Measurements from ENCODE around the gene EIPR1.
"Not testable (repeated sequence)": the region's sequence is repeated elsewhere in the genome, so short reads cannot be mapped to it uniquely, and the experiment has no call there.

EIPR1 gene

GRCh38 chr2:3211256-3212060 lies 166.2 kb downstream of the EIPR1 start:
- no peak for DNase-seq (ENCODE audit: low spot score)

GRCh38 chr2:3210257-3210656 lies 167.4 kb downstream of the EIPR1 start:
- no peak for DNase-seq (ENCODE audit: low spot score)

- DNase-seq (ENCODE audit: low spot score): no peak
Observed at GRCh38 chr2:3209258-3209657, 168.4 kb downstream of the EIPR1 start.

- DNase-seq (ENCODE audit: low spot score): no peak
Observed at GRCh38 chr2:3208591-3208990, 169.0 kb downstream of the EIPR1 start.

- DNase-seq (ENCODE audit: low spot score): no peak
Observed at GRCh38 chr2:3208179-3208578, 169.4 kb downstream of the EIPR1 start.

GRCh38 chr2:3207091-3207491 lies 170.5 kb downstream of the EIPR1 start:
- DNase-seq (ENCODE audit: low spot score): no peak

GRCh38 chr2:3205845-3206244 lies 171.8 kb downstream of the EIPR1 start:
- no peak for DNase-seq (ENCODE audit: low spot score)

GRCh38 chr2:3204031-3204821 lies 173.4 kb downstream of the EIPR1 start:
- DNase-seq (ENCODE audit: low spot score): no peak

GRCh38 chr2:3203497-3204019 lies 174.1 kb downstream of the EIPR1 start:
- no peak for DNase-seq (ENCODE audit: low spot score)

- no peak for DNase-seq (ENCODE audit: low spot score)
Observed at GRCh38 chr2:3202926-3203325, 174.7 kb downstream of the EIPR1 start.

GRCh38 chr2:3201281-3201680 lies 176.3 kb downstream of the EIPR1 start:
- no peak for DNase-seq (ENCODE audit: low spot score)

- DNase-seq (ENCODE audit: low spot score): no peak
Observed at GRCh38 chr2:3200420-3200939, 177.1 kb downstream of the EIPR1 start.

- no peak for DNase-seq (ENCODE audit: low spot score)
Observed at GRCh38 chr2:3199627-3200345, 177.8 kb downstream of the EIPR1 start.

- DNase-seq (ENCODE audit: low spot score): not testable (repeated sequence)
Observed at GRCh38 chr2:3198671-3199192, 178.9 kb downstream of the EIPR1 start.

GRCh38 chr2:3198119-3198518 lies 179.5 kb downstream of the EIPR1 start:
- DNase-seq (ENCODE audit: low spot score): no peak

- DNase-seq (ENCODE audit: low spot score): no peak
Observed at GRCh38 chr2:3197308-3197707, 180.3 kb downstream of the EIPR1 start.

GRCh38 chr2:3196716-3197115 lies 180.9 kb downstream of the EIPR1 start:
- DNase-seq (ENCODE audit: low spot score): no peak

GRCh38 chr2:3195641-3196476 lies 181.8 kb downstream of the EIPR1 start:
- DNase-seq (ENCODE audit: low spot score): no peak

- no peak for DNase-seq (ENCODE audit: low spot score)
Observed at GRCh38 chr2:3194828-3195227, 182.8 kb downstream of the EIPR1 start.

GRCh38 chr2:3193443-3194330 lies 183.9 kb downstream of the EIPR1 start:
- no peak for DNase-seq (ENCODE audit: low spot score)

Measured in hepatic stellate cell (primary cell).